ENCODE data around the gene ZNF185.
A peak's percentile ranks its signal among the peaks of the same experiment; 100 is the strongest.
"Not testable (repeated sequence)": the region's sequence is repeated elsewhere in the genome, so short reads cannot be mapped to it uniquely, and the experiment has no call there.

ZNF185 gene

GRCh38 chrX:152895724-152896420 is 2.0 kb upstream of the ZNF185 start:
- ATAC-seq: no peak

GRCh38 chrX:152896450-152896849 is 1.4 kb upstream of the ZNF185 start:
- ATAC-seq: no peak

GRCh38 chrX:152898442-152898841 is 575 bp downstream of the ZNF185 start:
- ATAC-seq: no peak

- ATAC-seq: no peak
These were observed 1.4 kb downstream of the ZNF185 start for GRCh38 chrX:152899111-152899873.

GRCh38 chrX:152899874-152900719 is 2.2 kb downstream of the ZNF185 start:
- no peak for ATAC-seq

- no peak for ATAC-seq
These were observed 3.1 kb downstream of the ZNF185 start for GRCh38 chrX:152900937-152901445.

GRCh38 chrX:152901816-152902501 is 4.1 kb downstream of the ZNF185 start:
- ATAC-seq: no peak

GRCh38 chrX:152902502-152902820 is 4.6 kb downstream of the ZNF185 start:
- ATAC-seq: no peak

- ATAC-seq: no peak
These were observed 5.7 kb downstream of the ZNF185 start for GRCh38 chrX:152903589-152903988.

- no peak for ATAC-seq
These were observed 6.5 kb downstream of the ZNF185 start for GRCh38 chrX:152904151-152905080.

GRCh38 chrX:152905081-152905420 is 7.2 kb downstream of the ZNF185 start:
- no peak for ATAC-seq

GRCh38 chrX:152907084-152907651 is 9.3 kb downstream of the ZNF185 start:
- ATAC-seq: no peak

- ATAC-seq: no peak
These were observed 10.6 kb downstream of the ZNF185 start for GRCh38 chrX:152908486-152908885.

- not testable (repeated sequence) for ATAC-seq
These were observed 12.2 kb downstream of the ZNF185 start for GRCh38 chrX:152910018-152910417.

GRCh38 chrX:152912106-152912505 is 14.2 kb downstream of the ZNF185 start:
- no peak for ATAC-seq

- ATAC-seq: no peak
These were observed 14.8 kb downstream of the ZNF185 start for GRCh38 chrX:152912641-152913040.

GRCh38 chrX:152913346-152913745 is 15.5 kb downstream of the ZNF185 start:
- ATAC-seq: no peak

- no peak for ATAC-seq
These were observed 16.0 kb downstream of the ZNF185 start for GRCh38 chrX:152913910-152914309.

GRCh38 chrX:152915541-152916241 is 17.8 kb downstream of the ZNF185 start:
- ATAC-seq: peak in 1 of 2 donors; percentile 20
